GM23338 (cell line): ENCODE data around the gene UTS2R. TPM values are rescaled to one million over a fixed set of nuclear protein-coding genes. Genes with fewer than 3 reads are reported as not detected.

ENCODE experiments used
- ATAC-seq: fragments of 200-7000 bp; cut with Tn5 transposase; 3 replicates; pipeline ENCODE4 v1.9.1; 2020
- DNase-seq: peaks from one replicate; pipeline ENCODE4 v3.0.0-alpha.2; 2015; ENCODE audit warnings: low spot score
- H2AFZ ChIP-seq: fragments of 200-600 bp; sonication (generic); 2 replicates; pipeline ENCODE4 v1.8.0; 2016; ENCODE audit warnings: antibody characterized with exemption, mild to moderate bottlenecking, moderate library complexity
- H3F3A ChIP-seq: fragments of 200-600 bp; sonication (generic); replicated peaks from 2 replicates; pipeline ENCODE4 v1.8.0; 2017; ENCODE audit warnings: antibody characterized with exemption, mixed run types, low read depth
- H3K27ac ChIP-seq: fragments of 200-600 bp; sonication (generic); 2 replicates; pipeline ENCODE4 v1.6.1; 2016; ENCODE audit warnings: low read depth
- H3K27me3 ChIP-seq: fragments of 200-600 bp; sonication (generic); 2 replicates; pipeline ENCODE4 v1.8.0; 2016; ENCODE audit warnings: mild to moderate bottlenecking, mixed run types, moderate library complexity; ENCODE audit not compliant: insufficient read depth
- H3K36me3 ChIP-seq: fragments of 200-600 bp; sonication (generic); 2 replicates; pipeline ENCODE4 v1.8.0; 2016; ENCODE audit warnings: mild to moderate bottlenecking; ENCODE audit not compliant: insufficient read depth
- H3K4me1 ChIP-seq: fragments of 200-600 bp; sonication (generic); 2 replicates; pipeline ENCODE4 v1.8.0; 2016; ENCODE audit warnings: mild to moderate bottlenecking, moderate library complexity; ENCODE audit not compliant: insufficient read depth
- H3K4me2 ChIP-seq: fragments of 200-600 bp; sonication (generic); 2 replicates; pipeline ENCODE4 v1.7.1; 2017; ENCODE audit warnings: mixed run types
- H3K4me3 ChIP-seq: fragments of 200-600 bp; sonication (generic); 2 replicates; pipeline ENCODE4 v1.6.1; 2016; ENCODE audit warnings: mixed run types
- H3K79me2 ChIP-seq: fragments of 200-600 bp; sonication (generic); replicated peaks from 2 replicates; pipeline ENCODE4 v1.8.0; 2017; ENCODE audit warnings: mild to moderate bottlenecking; ENCODE audit not compliant: insufficient read depth
- H3K9me2 ChIP-seq: fragments of 200-600 bp; sonication (generic); 2 replicates; pipeline ENCODE4 v1.8.0; 2017; ENCODE audit not compliant: insufficient read depth
- H4K20me1 ChIP-seq: fragments of 200-600 bp; sonication (generic); replicated peaks from 2 replicates; pipeline ENCODE4 v1.8.0; 2017; ENCODE audit warnings: mild to moderate bottlenecking; ENCODE audit not compliant: insufficient read depth
- H3K27ac Mint-ChIP-seq: 2 replicates; pipeline ENCODE4 v1.8.0; 2020; ENCODE audit warnings: inconsistent platforms, mild to moderate bottlenecking, moderate library complexity, mixed read lengths
- H3K27me3 Mint-ChIP-seq: 3 replicates; pipeline ENCODE4 v1.8.0; 2022; ENCODE audit warnings: low read depth, mild to moderate bottlenecking, moderate library complexity, mixed read lengths, inconsistent platforms; ENCODE audit not compliant: insufficient read depth, poor library complexity
- H3K36me3 Mint-ChIP-seq: 3 replicates; pipeline ENCODE4 v1.8.0; 2021; ENCODE audit warnings: low read depth, mild to moderate bottlenecking, inconsistent platforms, moderate library complexity, mixed read lengths
- H3K4me1 Mint-ChIP-seq: 3 replicates; pipeline ENCODE4 v1.8.0; 2020; ENCODE audit warnings: mild to moderate bottlenecking, inconsistent platforms, mixed read lengths
- H3K4me3 Mint-ChIP-seq: 3 replicates; pipeline ENCODE4 v1.8.0; 2021; ENCODE audit warnings: moderate library complexity, mild to moderate bottlenecking, inconsistent platforms, mixed read lengths
- H3K9me3 Mint-ChIP-seq: 3 replicates; pipeline ENCODE4 v1.8.0; 2020; ENCODE audit warnings: moderate library complexity, mild to moderate bottlenecking, inconsistent platforms, mixed read lengths
- CREB1 ChIP-seq: fragments of 250-450 bp; sonication (Bioruptor Pico); IDR thresholded peaks from 2 replicates; pipeline ENCODE4 v1.5.0; 2020; ENCODE audit warnings: low read depth, mild to moderate bottlenecking, moderate library complexity
- CTCF ChIP-seq, 2 experiments: fragments of 200-600 bp in 1 of 2; sonication (generic) in 1 of 2; conservative IDR thresholded peaks; 2 replicates each; pipeline versions ENCODE4 v1.5.1 to v1.6.1; 2016 to 2017; ENCODE audit warnings: antibody characterized with exemption in 2 of 2, low read depth in 2 of 2, mild to moderate bottlenecking in 2 of 2, moderate library complexity in 1 of 2
- ETS1 ChIP-seq: IDR thresholded peaks from 2 replicates; pipeline ENCODE4 v1.6.1; 2016; ENCODE audit warnings: antibody characterized with exemption
- JUNB ChIP-seq: IDR thresholded peaks from one replicate; pipeline ENCODE4 v1.6.1; 2016; ENCODE audit warnings: antibody characterized with exemption; ENCODE audit not compliant: unreplicated experiment
- POLR2AphosphoS5 ChIP-seq: IDR thresholded peaks from 2 replicates; pipeline ENCODE4 v1.6.1; 2016; ENCODE audit warnings: antibody characterized with exemption, low read depth
- STAT1 ChIP-seq: IDR thresholded peaks from one replicate; pipeline ENCODE4 v1.6.1; 2016; ENCODE audit warnings: antibody characterized with exemption; ENCODE audit not compliant: unreplicated experiment
- ZNF114 ChIP-seq: fragments of 250-450 bp; sonication (Bioruptor Pico); IDR thresholded peaks from 2 replicates; pipeline ENCODE4 v1.5.0; 2020; ENCODE audit warnings: mild to moderate bottlenecking, moderate library complexity
- ZNF331 ChIP-seq: fragments of 250-450 bp; sonication (Bioruptor Pico); IDR thresholded peaks from 2 replicates; pipeline ENCODE4 v1.5.0; 2020; ENCODE audit warnings: low read depth, mild to moderate bottlenecking, moderate library complexity
- polyA plus RNA-seq: library from polyadenylated mRNA; unstranded; fragments of >200 nt; fragmentation: Nextera tagmentation; extraction: Ambion mirVana; gene quantifications from 2 replicates; pipeline ENCODE4 v1.2.1, GENCODE V29; 2016
- total RNA-seq: library from RNA; depleted of rRNA; stranded (reverse); fragments of >200 nt; shearing (Covaris generic); gene quantifications from 2 replicates; pipeline ENCODE4 v1.2.3, GENCODE V29; 2014

UTS2R gene
- total and polyA plus RNA-seq, 2 experiments from 2014 or later: 0.49 TPM; not detected in 1

GRCh38 chr17:82394278-82394677 lies 22.7 kb downstream of the UTS2R start (continued):
- TF ChIP-seq CTCF (conservative IDR thresholded peaks at IDR 0.05; ENCODE audit: low read depth in 2 of 2) (no peak), ZNF331 (CRISPR knock-in tag) (no peak), POLR2AphosphoS5 (no peak), STAT1 (no peak), ETS1 (no peak)

- Mint-ChIP-seq H3K27ac (no peak overlapping the region), H3K9me3 (no peaks in the 10 kb centered on the region), H3K4me1 (no peaks in the 10 kb centered on the region), H3K4me3 (no peak overlapping the region), H3K27me3 (peaks cover 11% of the 10 kb centered on the region), H3K36me3 (peaks cover 2% of the 10 kb centered on the region; the same call in 2 of the 3 replicates)
- H2AFZ ChIP-seq: no peak overlapping the region
- H3K27me3 ChIP-seq: no peaks in the 10 kb centered on the region
- DNase-seq (no peak), ATAC-seq (no peak)
- no peaks in the 10 kb centered on the region for H3K79me2 ChIP-seq
- TF ChIP-seq ETS1: no peak
- TF ChIP-seq ZNF331 (CRISPR knock-in tag): no peak
- no peak for TF ChIP-seq STAT1
- TF ChIP-seq CREB1: no peak
- TF ChIP-seq ZNF114 (CRISPR knock-in tag): no peak
- no peak for TF ChIP-seq JUNB
- H3K36me3 ChIP-seq: no peaks in the 10 kb centered on the region
- H3K4me2 ChIP-seq: no peak overlapping the region
- H4K20me1 ChIP-seq: no peaks in the 10 kb centered on the region; the same call in 1 of the 2 replicates
- 0 out of 2 replicates have a peak, but pooled peaks cover 2% of the 10 kb centered on the region for H3F3A ChIP-seq
- no peaks in the 10 kb centered on the region for H3K9me2 ChIP-seq
- H3K4me3 ChIP-seq: no peak overlapping the region
- H3K4me1 ChIP-seq: no peaks in the 10 kb centered on the region
- no peak overlapping the region for H3K27ac ChIP-seq
Observed at GRCh38 chr17:82396601-82397435, 25.3 kb downstream of the UTS2R start.
